Choroid plexus epithelial cell (primary cell): ENCODE results near the gene GRIK1.

Experiments used
- DNase-seq: peaks from one replicate; pipeline ENCODE4 v3.0.0-alpha.2; 2010; ENCODE audit warnings: low read depth
- H3K4me3 ChIP-seq: 2 replicates; pipeline ENCODE4 v1.5.1; 2011; ENCODE audit warnings: low read depth, mild to moderate bottlenecking, control low read depth, low read length, moderate library complexity
- TF ChIP-seq, protein P1 (sequence below): conservative IDR thresholded peaks from 2 replicates; pipeline ENCODE4 v1.5.1; 2011; ENCODE audit warnings: low read depth, mild to moderate bottlenecking, control low read depth, inconsistent platforms, low read length, moderate library complexity

GRIK1 gene

DNA sequence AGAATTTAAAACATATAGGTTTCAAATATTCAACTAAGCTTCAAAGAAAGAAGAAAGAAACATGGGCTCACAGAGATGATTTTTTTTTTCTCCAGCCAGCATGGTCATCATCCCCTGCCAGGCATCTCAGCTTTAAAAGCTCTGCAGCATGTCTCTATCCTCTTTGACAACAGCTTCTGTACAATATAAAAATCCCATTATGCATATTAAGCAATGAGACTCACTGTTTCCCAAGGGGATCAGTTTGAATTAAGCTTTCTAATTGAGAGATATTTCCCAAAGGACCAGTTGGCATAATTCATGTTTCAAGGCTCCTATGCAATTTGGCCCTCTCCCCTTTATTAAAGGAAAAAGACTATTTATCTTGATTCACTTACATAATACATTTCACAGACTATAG lies 220.3 kb downstream of the GRIK1 start:
- TF ChIP-seq, protein P1, sequence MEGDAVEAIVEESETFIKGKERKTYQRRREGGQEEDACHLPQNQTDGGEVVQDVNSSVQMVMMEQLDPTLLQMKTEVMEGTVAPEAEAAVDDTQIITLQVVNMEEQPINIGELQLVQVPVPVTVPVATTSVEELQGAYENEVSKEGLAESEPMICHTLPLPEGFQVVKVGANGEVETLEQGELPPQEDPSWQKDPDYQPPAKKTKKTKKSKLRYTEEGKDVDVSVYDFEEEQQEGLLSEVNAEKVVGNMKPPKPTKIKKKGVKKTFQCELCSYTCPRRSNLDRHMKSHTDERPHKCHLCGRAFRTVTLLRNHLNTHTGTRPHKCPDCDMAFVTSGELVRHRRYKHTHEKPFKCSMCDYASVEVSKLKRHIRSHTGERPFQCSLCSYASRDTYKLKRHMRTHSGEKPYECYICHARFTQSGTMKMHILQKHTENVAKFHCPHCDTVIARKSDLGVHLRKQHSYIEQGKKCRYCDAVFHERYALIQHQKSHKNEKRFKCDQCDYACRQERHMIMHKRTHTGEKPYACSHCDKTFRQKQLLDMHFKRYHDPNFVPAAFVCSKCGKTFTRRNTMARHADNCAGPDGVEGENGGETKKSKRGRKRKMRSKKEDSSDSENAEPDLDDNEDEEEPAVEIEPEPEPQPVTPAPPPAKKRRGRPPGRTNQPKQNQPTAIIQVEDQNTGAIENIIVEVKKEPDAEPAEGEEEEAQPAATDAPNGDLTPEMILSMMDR = no peak
- no peak for DNase-seq
- no peak overlapping the region for H3K4me3 ChIP-seq

DNA sequence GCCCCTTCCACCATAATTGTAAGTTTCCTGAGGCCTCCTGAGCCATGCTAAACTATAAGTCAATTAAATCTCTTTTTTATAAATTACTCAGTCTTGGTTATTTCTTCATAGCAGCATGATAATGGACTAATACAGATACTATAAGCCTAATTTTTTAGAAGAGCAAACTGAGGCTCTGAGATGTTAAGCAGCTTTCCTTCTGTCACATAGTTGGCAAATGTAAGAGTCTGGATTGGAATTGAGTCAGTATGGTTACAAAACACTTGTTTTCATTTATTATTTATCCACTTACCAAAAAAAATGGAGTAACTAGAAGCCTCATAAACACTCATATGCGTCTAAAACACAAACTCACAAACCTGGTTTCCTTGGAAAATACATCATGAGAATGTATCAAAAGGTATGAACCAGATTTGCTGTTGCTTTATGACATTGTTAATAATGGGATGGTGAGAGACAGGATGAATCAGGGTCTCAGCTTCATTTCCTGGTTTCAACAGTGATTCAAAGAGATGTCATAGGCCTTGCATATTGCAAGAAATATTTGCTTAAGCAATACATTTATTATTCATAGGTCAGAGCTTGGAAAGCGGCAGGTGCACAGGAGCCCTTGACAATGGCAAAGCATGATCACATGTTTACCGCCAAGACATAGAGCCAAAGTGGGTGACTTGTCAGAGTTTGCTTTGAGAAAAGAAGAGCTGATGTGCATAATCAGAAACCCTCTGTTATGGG lies 221.5 kb downstream of the GRIK1 start:
- DNase-seq = peak; percentile 26

DNA sequence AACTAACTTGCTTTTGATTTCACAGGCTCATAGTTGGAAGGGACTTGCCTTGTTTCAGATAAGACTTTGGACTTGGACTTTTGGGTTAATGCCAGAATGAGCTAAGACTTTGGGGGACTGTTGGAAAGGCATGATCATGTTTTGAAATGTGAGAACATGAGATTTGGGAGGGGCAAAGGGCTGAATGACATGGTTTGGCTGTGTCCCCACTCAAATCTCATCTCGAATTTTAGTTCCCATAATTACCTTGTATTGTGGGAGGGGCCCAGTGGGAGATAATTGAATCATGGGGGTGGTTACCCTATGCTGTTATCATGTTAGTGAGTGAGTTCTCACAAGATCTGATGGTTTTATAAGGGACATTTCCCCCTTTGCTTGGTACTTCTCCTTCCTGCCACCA lies 222.1 kb downstream of the GRIK1 start:
- H3K4me3 ChIP-seq = no peak overlapping the region
- no peak for DNase-seq
- TF ChIP-seq, protein P1 = no peak

More for the DNA sequence above, 221.5 kb downstream of the GRIK1 start:
- TF ChIP-seq, protein P1 = no peak
- H3K4me3 ChIP-seq = no peak overlapping the region

DNA sequence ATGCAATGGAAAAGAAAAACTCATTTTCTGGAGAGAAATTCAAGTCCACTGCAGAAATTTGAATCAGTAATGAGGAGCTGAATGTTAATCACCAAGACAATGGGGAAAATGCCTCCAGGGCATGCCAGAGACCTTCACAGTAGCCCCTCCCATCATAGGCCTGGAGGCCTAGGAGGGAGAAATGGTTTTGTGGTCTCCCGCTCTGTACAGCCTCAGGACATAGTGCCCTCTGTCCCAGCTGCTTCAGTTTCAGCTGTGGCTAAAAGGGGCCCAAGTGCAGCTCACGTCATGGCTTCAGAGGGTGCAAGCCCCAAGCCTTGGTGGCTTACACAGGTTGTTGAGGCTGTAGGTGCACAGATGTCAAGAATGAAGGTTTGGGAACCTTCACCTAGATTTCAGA lies 223.0 kb downstream of the GRIK1 start:
- no peak overlapping the region for H3K4me3 ChIP-seq
- TF ChIP-seq, protein P1 = no peak
- no peak for DNase-seq

DNA sequence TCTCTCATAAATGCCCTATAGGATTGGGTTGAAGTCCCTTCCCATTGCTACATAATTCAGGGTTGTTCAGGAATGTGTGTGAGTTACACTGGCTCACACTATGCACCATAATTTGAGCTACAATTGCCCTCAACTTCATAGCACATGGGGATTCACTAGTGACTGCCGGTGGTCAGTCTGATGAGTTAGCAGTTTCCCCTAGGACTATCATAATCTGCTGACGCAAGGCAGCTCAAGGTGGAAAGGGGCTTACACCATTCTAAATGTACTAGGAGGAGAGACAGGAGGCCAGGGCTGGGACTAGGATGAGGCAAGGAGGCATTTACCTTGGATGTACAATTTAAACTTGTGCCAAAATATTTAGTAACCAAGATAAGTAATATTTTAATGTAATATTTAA lies 224.7 kb downstream of the GRIK1 start:
- no peak overlapping the region for H3K4me3 ChIP-seq
- DNase-seq = no peak
- TF ChIP-seq, protein P1 = no peak

DNA sequence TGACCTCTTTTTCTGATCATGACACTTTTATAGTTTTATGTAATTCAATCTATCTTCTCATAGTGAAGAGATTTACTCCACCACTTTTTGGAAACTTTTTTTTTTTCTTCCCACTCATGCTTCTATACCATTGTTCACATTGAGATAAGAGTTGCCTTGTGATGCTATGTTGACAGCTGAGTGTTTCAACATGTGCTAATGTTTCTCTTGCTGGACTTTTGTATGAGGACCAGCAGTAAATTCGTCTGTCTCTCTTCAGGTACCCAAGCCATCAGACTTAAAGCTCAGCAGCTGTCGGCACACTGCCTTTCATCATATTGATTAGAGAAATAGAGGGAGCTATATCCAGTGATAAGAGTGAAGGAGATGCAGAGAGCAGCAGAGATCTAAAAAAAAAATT lies 227.0 kb downstream of the GRIK1 start:
- no peak for DNase-seq
- H3K4me3 ChIP-seq = no peak overlapping the region
- TF ChIP-seq, protein P1 = no peak

DNA sequence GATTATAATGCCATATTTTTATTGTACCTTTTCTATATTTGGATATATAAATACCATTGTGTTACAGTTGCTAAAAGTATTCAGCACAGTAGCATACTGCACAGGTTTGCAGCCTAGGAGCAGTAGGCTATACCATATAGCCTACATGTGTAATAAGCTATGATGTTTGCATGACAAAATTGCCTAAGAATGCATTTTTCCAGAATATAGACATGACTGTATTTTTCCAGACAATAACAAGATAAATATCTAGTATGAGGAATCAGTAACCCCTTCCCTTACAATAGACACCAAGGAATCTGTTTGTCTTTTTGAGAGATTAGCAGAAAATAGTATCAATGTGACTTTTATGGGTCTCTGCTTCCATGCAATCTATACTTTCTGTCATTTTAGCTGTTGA lies 228.6 kb downstream of the GRIK1 start:
- TF ChIP-seq, protein P1 = no peak
- H3K4me3 ChIP-seq = no peak overlapping the region
- DNase-seq = no peak
